Dermis microvascular lymphatic vessel endothelial cell (primary cell): ENCODE data around the gene LRIF1. TPM values are rescaled to one million over a fixed set of nuclear protein-coding genes. Genes with fewer than 3 reads are reported as not detected.

Experiments used
- total RNA-seq: library from RNA; depleted of rRNA; stranded (reverse); fragments of >200 nt; gene quantifications from 2 replicates; pipeline ENCODE4 v1.2.1, GENCODE V29; 2014

Gene LRIF1
- total RNA-seq, 1 donor from 2014 or later, result 9.4 TPM

Other genes with a start within 250 kb of the LRIF1 start
- not detected in 2 replicates for gene CD53, start 90.8 kb downstream of the LRIF1 start, total RNA-seq
- gene DRAM2, start 176.2 kb upstream of the LRIF1 start, total RNA-seq, result 42.5 and 48.4 TPM in 2 replicates
- 29.7 and 33.1 TPM in 2 replicates for gene CEPT1, start 176.3 kb upstream of the LRIF1 start, total RNA-seq
- gene DENND2D, start 236.7 kb upstream of the LRIF1 start, total RNA-seq, result 1.4 TPM in 2 replicates